ENCODE measurements around the gene AKT1S1. TPM values are rescaled to one million over a fixed set of nuclear protein-coding genes. Genes with fewer than 3 reads are reported as not detected.

Gene AKT1S1
- total RNA-seq, 4 donors from 2014 or later: 2.6 to 26.7 (median 5.9) TPM

DNA sequence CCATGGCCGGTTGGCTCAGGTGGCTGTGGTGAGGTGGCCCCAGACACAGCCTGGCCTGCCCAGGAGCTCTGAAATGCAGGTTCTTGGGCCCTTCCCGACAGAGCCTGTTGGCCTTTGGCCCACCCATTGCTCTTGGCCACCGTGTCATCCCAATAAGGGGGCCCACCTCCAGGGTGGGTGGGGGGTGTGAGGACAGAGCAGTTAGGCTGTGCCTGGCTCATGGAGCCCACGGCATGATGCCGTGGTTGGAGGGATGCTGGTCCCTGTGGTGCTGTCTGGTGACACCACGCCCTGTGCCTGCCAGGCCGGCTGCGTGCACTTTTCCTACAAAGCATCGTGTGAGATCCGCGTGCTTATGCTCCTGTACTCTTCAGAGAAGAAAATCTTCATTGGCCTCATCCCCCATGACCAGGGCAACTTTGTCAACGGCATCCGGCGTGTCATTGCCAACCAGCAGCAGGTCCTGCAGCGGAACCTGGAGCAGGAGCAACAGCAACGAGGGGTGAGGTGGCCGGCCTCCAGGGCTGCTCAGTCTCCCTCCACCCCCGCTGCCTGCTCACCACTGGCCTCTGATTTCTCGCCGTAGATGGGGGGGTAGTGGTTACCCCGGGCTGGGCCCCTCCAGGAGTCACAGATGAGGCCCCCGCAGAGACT, 17.3 kb downstream of the AKT1S1 start:
- no peak for TF ChIP-seq CTCF (IDR thresholded peaks at IDR 0.05)
- TF ChIP-seq POLR2A (IDR thresholded peaks at IDR 0.05): no peak
- Histone ChIP-seq H3K36me3 (no peaks in the 10 kb centered on the region), H3K27ac (no peak overlapping the region), H3K4me3 (no peak overlapping the region), H3K4me1 (peaks cover 0 to 1% of the 10 kb centered on the region in 2 donors), H3K27me3 (no peaks in the 10 kb centered on the region), H3K9me3 (no peaks in the 10 kb centered on the region)
- intact Hi-C loops (cut with DNase I; ENCODE audit: low total_unique reads): no loop called here
- peak in 1 of 2 donors; percentile 23 for DNase-seq

DNA sequence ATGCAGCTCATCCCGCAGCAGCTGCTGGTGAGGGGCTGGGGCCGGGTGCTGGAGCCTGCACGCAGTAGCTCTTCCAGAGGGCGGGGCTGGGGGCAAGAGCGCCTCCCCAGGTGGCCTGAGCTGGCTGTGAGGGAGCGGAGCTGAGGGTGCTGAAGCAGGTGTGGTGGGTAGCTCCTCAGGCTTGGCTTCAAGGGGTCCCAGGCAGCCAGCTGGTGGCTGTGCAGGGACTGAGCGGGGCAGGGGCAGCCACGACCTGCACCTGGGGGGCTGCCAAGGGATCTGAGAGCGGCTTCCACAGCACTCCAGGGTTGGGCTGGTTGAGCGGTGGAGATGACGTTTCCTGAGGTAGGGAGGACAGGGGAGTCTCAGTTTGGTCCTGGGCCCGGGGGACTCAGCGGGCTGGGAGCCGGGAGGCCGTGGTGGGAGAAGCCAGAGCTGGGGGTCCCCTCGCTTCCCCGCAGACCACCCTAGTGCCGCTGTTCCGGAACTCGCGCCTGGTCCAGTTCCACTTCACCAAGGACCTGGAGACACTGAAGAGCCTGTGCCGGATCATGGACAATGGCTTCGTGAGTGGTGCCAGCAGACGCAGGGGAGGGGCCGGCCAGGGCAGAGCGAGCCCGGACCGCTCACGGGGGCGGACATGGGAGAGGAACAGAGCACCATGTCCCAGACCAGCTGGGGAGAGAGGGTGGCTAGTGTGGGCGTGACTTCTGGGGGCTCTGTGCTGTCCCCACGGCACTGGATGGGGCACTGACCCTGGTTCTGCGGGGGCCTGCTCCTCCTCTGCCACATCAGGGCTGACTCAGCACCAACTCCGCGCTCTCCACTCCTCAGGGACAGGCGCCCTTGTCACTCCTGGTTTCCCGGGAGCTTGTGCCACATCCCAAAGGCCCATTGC, 18.8 kb downstream of the AKT1S1 start:
- Histone ChIP-seq H3K4me1 (no peaks in the 10 kb centered on the region), H3K36me3 (no peaks in the 10 kb centered on the region), H3K9me3 (no peaks in the 10 kb centered on the region), H3K27me3 (no peaks in the 10 kb centered on the region), H3K4me3 (no peak overlapping the region), H3K27ac (peak overlapping the region in 1 of 2 donors; percentile 7)
- peak; percentile 16 to 26 for DNase-seq
- no peak for TF ChIP-seq POLR2A (IDR thresholded peaks at IDR 0.05)
- TF ChIP-seq CTCF (IDR thresholded peaks at IDR 0.05): no peak
- intact Hi-C loops (cut with DNase I; ENCODE audit: low total_unique reads): no loop called here

DNA sequence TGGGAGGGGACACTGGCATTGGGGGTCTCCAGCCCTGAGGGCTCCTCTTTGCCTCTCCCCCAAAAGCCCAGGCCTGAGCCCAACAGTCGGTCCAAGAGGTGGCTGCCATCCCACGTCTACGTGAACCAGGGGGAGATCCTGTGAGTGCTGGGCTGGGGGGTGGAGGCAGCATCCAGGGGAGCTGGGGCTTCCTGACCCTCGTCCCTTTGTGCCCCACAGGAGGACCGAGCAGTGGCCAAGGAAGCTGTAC, 19.4 kb downstream of the AKT1S1 start:
- Histone ChIP-seq H3K9me3 (no peaks in the 10 kb centered on the region), H3K4me3 (no peak overlapping the region), H3K36me3 (no peaks in the 10 kb centered on the region), H3K27ac (no peak overlapping the region), H3K27me3 (no peaks in the 10 kb centered on the region), H3K4me1 (peaks cover 0 to under 1% of the 10 kb centered on the region in 2 donors)
- no peak for DNase-seq
- TF ChIP-seq POLR2A (IDR thresholded peaks at IDR 0.05) (no peak), CTCF (IDR thresholded peaks at IDR 0.05) (no peak)
- intact Hi-C loops (cut with DNase I; ENCODE audit: low total_unique reads): no loop called here

DNA sequence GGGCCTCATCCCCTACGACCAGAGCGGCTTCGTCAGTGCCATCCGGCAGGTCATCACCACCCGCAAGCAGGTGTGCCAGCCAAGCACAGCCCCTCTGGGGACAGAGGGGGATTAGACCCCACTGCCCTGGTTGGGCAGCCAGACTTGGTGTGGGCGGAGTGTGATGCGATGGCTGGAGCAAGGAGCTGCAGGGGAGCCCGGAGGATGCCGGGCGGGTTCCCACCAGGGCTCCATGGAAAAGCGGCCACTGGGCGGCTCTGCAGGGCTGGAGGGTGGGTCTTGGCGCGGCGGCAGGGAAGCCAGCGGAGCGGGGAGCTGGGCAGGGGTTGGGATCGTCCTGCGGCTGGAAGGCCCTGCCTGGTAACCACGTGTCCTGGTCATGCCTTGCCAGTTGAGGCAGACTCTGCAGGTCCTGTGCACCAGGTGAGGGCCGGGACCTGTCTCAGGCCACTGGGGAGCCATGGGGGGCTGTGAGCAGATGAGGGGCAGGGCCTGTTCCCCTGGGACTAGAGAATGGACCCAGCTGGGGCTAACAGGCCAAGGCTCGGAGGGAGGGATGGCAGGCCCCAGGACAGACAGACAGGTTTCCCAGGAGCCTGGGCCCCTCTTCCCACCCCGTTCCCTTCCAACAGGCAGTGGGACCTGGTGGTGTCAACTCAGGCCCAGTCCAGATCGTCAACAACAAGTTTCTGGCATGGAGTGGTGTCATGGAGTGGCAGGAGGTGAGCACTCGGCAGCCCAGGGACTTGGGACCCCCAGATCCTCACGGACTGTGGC, 19.9 kb downstream of the AKT1S1 start:
- intact Hi-C loops (cut with DNase I; ENCODE audit: low total_unique reads): no loop called here
- Histone ChIP-seq H3K4me1 (peaks cover 0 to 5% of the 10 kb centered on the region in 2 donors), H3K36me3 (no peaks in the 10 kb centered on the region), H3K4me3 (no peak overlapping the region), H3K27ac (no peak overlapping the region), H3K9me3 (no peaks in the 10 kb centered on the region), H3K27me3 (no peaks in the 10 kb centered on the region)
- peak in 1 of 2 donors; percentile 18 for DNase-seq
- TF ChIP-seq CTCF (IDR thresholded peaks at IDR 0.05): no peak
- no peak for TF ChIP-seq POLR2A (IDR thresholded peaks at IDR 0.05)
